SKM-1 (cell line): ENCODE results near the gene MAN2A1.

Source experiments
- DNase-seq: peaks from one replicate; lab custom pipeline; 2025; ENCODE audit not compliant: unreplicated experiment; lab: John Stamatoyannopoulos, UW

The MAN2A1 gene

DNA sequence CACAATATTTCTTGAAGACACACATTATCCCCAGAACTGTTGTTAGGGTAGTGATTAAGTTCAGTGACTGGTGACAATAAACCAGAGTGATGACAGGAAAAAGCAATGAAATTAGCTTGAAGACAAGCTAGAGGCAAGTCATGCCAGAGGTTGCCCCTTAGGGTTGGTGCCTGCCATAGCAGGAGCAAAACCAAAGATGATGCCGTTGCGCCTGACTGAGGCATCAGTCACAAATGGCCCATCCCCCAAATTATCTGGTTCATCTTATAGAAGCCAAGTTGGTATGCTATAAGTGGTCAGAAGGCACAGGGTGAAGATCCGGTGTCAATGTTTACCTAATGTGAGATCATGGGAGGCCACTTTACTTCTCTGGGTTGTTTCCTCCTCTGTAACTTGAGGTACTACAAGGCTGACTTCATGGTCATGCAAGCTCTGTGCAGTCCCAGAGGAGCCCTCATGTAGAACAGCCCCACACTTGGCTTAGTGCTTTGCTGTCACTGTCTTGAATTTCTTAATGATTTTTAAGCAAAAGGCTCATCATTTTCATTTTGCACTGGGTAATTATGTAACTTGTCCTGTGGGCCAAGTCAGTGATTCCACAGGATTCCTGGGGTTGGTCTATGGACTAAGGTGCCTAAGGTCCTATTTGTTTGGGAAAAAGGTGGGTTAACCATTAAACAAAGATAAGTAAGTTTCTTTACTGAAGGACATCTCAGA is 211.3 kb downstream of the MAN2A1 start:
- no peak for DNase-seq

DNA sequence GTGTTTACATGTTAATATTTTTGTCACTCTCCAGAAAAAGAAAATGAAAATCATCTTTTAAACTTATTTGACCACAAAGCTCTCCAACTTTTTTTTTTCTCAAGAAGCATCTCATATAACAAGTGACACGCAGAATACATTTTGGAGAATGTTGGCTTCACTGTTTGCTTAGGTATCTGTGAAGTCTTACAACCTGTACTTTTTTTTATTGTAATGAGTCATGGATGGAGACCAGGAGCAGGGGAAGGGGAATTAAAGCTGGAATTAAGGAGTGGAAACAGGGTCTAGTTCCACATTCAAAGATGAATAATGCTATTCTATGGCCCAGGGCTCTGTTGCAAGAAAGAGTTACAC is 211.9 kb downstream of the MAN2A1 start:
- DNase-seq, result no peak

DNA sequence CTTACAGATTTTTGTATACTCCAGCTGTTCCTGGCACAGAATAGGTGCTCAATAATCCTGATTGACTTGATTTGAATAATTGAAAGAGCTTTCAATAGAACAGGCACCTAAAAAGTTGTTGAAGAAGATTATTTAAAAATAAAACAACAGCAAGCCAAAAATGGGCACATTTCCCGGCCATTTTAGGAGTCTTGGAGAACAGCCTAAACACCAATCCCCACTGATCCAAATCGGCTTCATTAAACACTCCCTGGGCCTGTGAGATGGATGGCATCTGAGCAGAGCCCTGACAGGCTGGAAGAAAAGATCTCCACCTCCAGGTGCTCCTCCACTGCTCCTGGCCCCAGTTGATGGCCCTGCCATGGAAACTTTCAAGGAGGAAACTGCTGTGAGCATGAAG is 213.3 kb downstream of the MAN2A1 start:
- no peak for DNase-seq

DNA sequence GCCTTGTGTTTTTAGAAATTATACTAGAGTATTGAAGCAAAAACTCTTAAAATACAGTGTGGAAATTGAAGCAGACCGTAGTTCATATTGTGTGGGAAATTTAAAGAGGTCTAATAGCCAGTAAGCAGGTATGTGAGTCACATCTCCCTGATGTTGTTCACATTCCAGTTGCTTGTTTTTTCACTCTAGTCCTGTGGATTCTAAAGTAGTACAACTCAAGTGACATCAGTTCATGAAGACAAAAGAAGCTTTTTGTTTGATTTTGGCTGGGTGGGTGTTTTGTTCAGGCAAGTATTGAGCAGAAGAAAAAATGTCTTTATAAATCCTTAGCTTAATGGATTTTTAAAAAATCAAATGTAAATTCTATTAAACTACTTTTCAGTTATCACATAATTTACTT is 216.2 kb downstream of the MAN2A1 start:
- DNase-seq, result no peak

DNA sequence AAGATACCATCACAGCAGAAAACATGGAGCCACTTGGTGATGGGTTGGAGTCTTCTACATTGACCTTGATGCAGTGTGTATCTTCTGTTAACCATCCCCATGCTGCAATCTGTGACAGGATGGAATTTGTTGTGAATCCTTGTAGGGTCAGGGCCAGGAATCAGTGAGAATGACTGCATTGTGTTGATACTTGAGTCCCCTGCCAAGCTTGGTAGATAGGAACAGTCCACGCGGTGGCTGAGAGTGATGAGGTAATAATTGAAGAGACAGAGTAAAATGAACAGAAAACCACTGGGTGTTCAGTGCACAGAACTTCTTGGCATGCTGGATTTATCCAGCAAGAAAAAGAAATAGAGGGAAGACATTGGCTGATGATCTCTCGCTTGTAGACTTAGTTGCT is 217.5 kb downstream of the MAN2A1 start:
- DNase-seq, result no peak

DNA sequence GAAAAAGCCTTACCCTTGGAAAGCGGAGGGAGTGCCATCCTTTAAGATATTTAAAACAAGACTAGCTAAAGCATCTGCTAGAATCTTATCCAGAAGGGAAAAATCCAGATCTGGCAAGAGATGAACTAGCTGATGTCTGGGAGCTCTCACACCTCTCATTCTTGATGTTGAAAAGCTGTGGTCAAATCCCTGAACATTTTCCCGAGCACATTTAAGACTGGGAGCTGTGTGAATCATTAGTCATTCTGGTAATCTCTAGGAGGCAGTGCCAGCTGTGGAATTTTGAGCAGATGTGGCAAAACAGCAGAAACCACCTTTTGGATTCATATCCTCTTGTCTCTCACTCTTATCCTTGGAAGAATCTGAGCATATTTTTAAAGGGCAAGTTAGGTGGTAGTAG is 218.0 kb downstream of the MAN2A1 start:
- no peak for DNase-seq

DNA sequence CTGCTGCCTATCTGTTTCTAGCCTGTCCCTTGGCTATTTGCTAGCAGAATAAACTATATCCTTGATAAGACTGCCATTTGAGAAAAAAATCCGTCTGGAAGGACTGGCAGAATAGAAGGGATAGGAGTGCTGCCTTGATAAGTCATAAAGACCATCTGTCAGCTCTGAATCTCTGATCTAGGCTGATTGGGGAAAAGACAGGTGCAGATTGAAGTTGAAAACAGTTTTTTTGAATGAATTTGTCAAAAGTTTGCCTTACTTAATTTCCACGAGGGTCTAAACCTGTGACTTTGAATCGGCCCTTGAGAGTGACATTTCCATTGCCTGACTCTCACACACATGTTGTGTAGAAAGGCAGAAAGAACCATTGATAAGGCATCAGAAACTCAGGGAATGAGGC is 218.6 kb downstream of the MAN2A1 start:
- no peak for DNase-seq

DNA sequence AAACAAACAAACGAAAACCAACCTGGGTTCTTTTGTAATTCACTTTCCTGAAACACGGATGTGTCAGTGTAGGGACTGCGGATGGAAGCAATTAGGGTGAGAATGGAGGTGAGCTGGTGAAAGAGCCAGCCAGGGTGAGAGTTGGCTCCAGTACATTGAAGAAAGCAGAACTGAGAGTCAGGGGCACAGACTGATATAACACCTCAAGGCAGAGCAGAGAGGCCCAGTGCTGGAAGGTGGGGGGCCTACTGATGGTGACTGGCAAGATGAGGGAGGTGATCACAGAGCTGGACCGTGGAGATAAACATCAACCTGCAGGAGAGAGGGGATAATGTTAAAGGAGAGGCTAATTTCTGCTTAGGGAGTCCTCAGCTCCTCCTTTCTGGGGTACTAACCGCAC is 221.1 kb downstream of the MAN2A1 start:
- no peak for DNase-seq

DNA sequence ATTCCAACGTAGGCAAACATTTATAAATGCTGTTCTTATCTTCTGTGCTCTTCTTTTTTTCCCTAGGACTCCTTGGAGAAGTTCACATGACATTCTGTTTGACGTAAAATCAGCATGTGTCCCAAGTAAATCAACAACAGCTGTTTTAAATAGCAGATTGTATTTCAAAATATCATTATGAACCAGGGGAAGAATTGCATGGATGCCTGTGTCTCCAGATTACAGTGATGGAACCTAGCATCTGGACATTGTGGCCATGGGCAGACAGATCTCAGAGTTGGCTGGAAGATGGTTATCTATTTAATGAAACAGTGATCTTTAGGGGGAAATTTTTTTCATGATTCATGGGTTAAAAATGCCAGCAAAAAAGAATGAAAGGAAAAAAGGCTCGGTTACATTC is 222.0 kb downstream of the MAN2A1 start:
- DNase-seq, result no peak

DNA sequence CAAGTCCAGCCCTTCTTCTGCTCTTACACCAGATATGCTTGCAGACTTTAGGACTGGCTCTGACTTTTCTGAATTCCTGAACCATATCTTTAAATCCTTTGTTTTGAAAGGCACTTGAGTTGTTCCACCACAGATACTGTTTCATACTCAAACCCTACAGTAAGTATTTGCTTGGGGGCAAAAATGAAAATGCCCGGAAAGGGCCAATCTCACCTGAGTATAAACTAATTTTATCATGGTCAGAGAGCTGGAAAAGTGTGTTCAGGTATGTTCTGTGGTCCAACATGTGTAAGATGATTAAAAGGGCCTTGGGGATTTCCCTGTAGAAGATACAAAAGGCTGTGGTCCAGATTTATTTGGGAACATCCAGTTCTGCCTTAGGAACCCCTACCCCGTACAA is 225.2 kb downstream of the MAN2A1 start:
- DNase-seq, result no peak

DNA sequence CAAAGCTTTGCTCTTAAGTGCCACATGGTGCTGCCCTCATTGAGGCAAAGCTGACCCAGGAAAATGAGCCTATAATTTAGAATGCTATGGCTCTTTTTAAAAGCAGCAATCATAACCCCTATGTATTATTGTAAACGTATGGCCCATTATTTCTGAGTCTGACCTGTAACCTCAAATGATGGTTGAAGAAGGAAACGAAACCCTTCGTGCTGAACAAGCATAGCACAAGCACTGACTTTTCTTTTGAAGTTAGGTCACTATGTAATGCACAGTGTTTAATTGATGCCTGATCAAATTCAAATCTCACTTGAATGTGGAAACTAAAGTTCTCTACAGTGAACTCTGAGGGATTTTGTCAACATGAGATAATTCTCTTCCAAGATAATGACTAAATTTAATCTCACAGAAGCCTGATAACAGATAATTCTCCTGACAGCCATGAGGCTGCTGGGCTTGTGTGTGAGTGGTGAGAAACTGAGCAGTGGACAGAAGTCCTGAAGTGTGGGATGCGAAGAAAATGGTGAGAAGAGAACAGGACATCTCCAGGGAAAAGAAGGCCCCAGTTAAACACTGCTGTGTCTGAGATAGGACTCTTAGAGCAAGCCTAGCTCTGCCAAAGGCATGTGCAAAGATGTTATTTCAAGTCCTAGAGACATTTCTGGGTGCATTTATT is 226.9 kb downstream of the MAN2A1 start:
- DNase-seq, result no peak
